Keratinocyte (primary cell): ENCODE results near the gene XRCC2. TPM values are rescaled to one million over a fixed set of nuclear protein-coding genes. Genes with fewer than 3 reads are reported as not detected.

Experiments
- DNase-seq: peaks from one replicate; pipeline ENCODE4 v3.0.0-alpha.2; 2011; ENCODE audit warnings: low read depth, missing footprints, low spot score
- FAIRE-seq: peaks from 2 replicates; lab custom pipeline; 2011; peaks lifted over from hg19 to GRCh38; lab: Jason Lieb, UNC
- H2AFZ ChIP-seq: 2 replicates; pipeline ENCODE4 v1.6.0; 2012; ENCODE audit warnings: low read length, control low read depth, inconsistent platforms; ENCODE audit not compliant: control insufficient read depth
- H3K27ac ChIP-seq: 2 replicates; pipeline ENCODE4 v1.5.1; 2011; ENCODE audit warnings: low read length; ENCODE audit not compliant: control insufficient read depth, insufficient read depth
- H3K27me3 ChIP-seq: 3 replicates; pipeline ENCODE4 v1.6.0; 2011; ENCODE audit warnings: low read length; ENCODE audit not compliant: control insufficient read depth, insufficient read depth; ENCODE audit errors: extremely low read depth
- H3K36me3 ChIP-seq, 2 experiments: 2 replicates in 1 of 2; 3 replicates in 1 of 2; pipeline ENCODE4 v1.5.1; 2011; ENCODE audit warnings: low read length in 2 of 2, mild to moderate bottlenecking in 1 of 2; ENCODE audit not compliant: control insufficient read depth in 2 of 2, insufficient read depth in 2 of 2; ENCODE audit errors: extremely low read depth in 1 of 2
- H3K4me1 ChIP-seq: 3 replicates; pipeline ENCODE4 v1.5.1; 2011; ENCODE audit warnings: low read length; ENCODE audit not compliant: control insufficient read depth, insufficient read depth; ENCODE audit errors: extremely low read depth
- H3K4me2 ChIP-seq: 3 replicates; pipeline ENCODE4 v1.6.0; 2011; ENCODE audit warnings: low read depth, low read length; ENCODE audit not compliant: control insufficient read depth, insufficient read depth; ENCODE audit errors: extremely low read depth
- H3K4me3 ChIP-seq, 3 experiments: fragments of 200-600 bp in 1 of 3; sonication (generic) in 1 of 3; 2 replicates in 2 of 3; 3 replicates in 1 of 3; pipeline ENCODE4 v1.5.1; 2011 to 2016; ENCODE audit warnings: low read length in 3 of 3, mild to moderate bottlenecking in 3 of 3, control low read depth in 2 of 3, inconsistent platforms in 1 of 3, low read depth in 1 of 3, mixed read lengths in 1 of 3, mixed run types in 1 of 3, moderate library complexity in 1 of 3; ENCODE audit not compliant: control insufficient read depth in 2 of 3, insufficient read depth in 2 of 3; ENCODE audit errors: extremely low read depth in 1 of 3
- H3K79me2 ChIP-seq: 2 replicates; pipeline ENCODE4 v1.6.0; 2012; ENCODE audit warnings: low read length; ENCODE audit not compliant: control insufficient read depth, insufficient read depth
- H3K9ac ChIP-seq: 3 replicates; pipeline ENCODE4 v1.6.0; 2011; ENCODE audit warnings: low read length; ENCODE audit not compliant: control insufficient read depth, insufficient read depth; ENCODE audit errors: extremely low read depth
- H3K9me1 ChIP-seq: 3 replicates; pipeline ENCODE4 v1.6.0; 2011; ENCODE audit warnings: low read length; ENCODE audit not compliant: control insufficient read depth, insufficient read depth; ENCODE audit errors: extremely low read depth
- H3K9me3 ChIP-seq: 2 replicates; pipeline ENCODE4 v1.5.1; 2012; ENCODE audit warnings: low read depth, low read length; ENCODE audit not compliant: control insufficient read depth
- H4K20me1 ChIP-seq: 3 replicates; pipeline ENCODE4 v1.6.0; 2011; ENCODE audit warnings: low read length; ENCODE audit not compliant: control insufficient read depth, insufficient read depth; ENCODE audit errors: extremely low read depth
- CTCF ChIP-seq, 3 experiments: IDR thresholded peaks in 1 of 3; conservative IDR thresholded peaks in 1 of 3; optimal IDR thresholded peaks in 1 of 3; 2 replicates in 2 of 3; 3 replicates in 1 of 3; pipeline versions ENCODE3 to v1.5.1; 2011; ENCODE audit warnings: low read length in 3 of 3, mild to moderate bottlenecking in 3 of 3, moderate library complexity in 2 of 3, control low read depth in 1 of 3, inconsistent platforms in 1 of 3; ENCODE audit not compliant: insufficient read depth in 2 of 3; ENCODE audit errors: extremely low read depth in 1 of 3
- EZH2 ChIP-seq: IDR thresholded peaks from one replicate; pipeline ENCODE4 v1.6.1; 2012; ENCODE audit warnings: inconsistent platforms, mild to moderate bottlenecking, low read length, moderate library complexity
- dilution Hi-C: fragments of 300-500 bp; cut with MboI; formaldehyde crosslinking; loops from one replicate; pipeline ENCODE4 v1.7.0; 2020; ENCODE audit warnings: low sequenced_read_pairs; ENCODE audit not compliant: extremely low pct_ligation_motif_present
- polyA plus RNA-seq, 5 experiments: library from polyadenylated mRNA; depleted of rRNA in 3 of 5; stranded (reverse) in 3 of 5; stranded (forward) in 1 of 5; unstranded in 1 of 5; fragments of >200 nt; gene quantifications; 1 replicate in 1 of 5; 2 replicates in 3 of 5; 3 replicates in 1 of 5; pipeline versions ENCODE4 v1.2.1 to v1.2.3, GENCODE V29; 2011 to 2012; ENCODE audit warnings: missing spikeins in 2 of 5, low read depth in 1 of 5, low replicate concordance in 1 of 5

Gene XRCC2
- polyA plus RNA-seq, 1 donor (not counting 4 experiments of a cell fraction or from before 2014, with no cell fraction given), result 3.8 TPM

- no peak for TF ChIP-seq CTCF (optimal IDR thresholded peaks at IDR 0.05 in 1 of 3, IDR thresholded peaks at IDR 0.05 in 1 of 3, conservative IDR thresholded peaks at IDR 0.05 in 1 of 3; ENCODE audit: extremely low read depth in 1 of 3, insufficient read depth in 2 of 3, low read length in 3 of 3)
- no peak for TF ChIP-seq EZH2
- FAIRE-seq (no peak), DNase-seq (no peak)
- Histone ChIP-seq H3K4me3 (no peak overlapping the region), H3K9ac (no peak overlapping the region), H3K4me1 (no peaks in the 10 kb centered on the region), H2AFZ (no peak overlapping the region), H3K36me3 (no peaks in the 10 kb centered on the region), H3K9me1 (no peaks in the 10 kb centered on the region), H3K27ac (no peak overlapping the region), H3K4me2 (no peak overlapping the region), H3K27me3 (no peaks in the 10 kb centered on the region), H3K9me3 (no peaks in the 10 kb centered on the region), H3K79me2 (no peaks in the 10 kb centered on the region), H4K20me1 (no peaks in the 10 kb centered on the region)
- dilution Hi-C loops, result no loop called here
These were observed 7.4 kb upstream of the XRCC2 start for GRCh38 chr7:152683297-152683696.

- H3K4me3 ChIP-seq, result no peak overlapping the region
- H2AFZ ChIP-seq, result no peak overlapping the region
- no peaks in the 10 kb centered on the region for H3K9me3 ChIP-seq
- no peaks in the 10 kb centered on the region for H3K27me3 ChIP-seq
- H3K4me2 ChIP-seq, result no peak overlapping the region
- no peak for DNase-seq
- no peaks in the 10 kb centered on the region for H3K9me1 ChIP-seq
- peaks cover 24% of the 10 kb centered on the region for H3K79me2 ChIP-seq
- dilution Hi-C loops, result no loop called here
- peaks cover 7% of the 10 kb centered on the region for H3K4me1 ChIP-seq
- no peak overlapping the region for H3K9ac ChIP-seq
- H4K20me1 ChIP-seq, result no peaks in the 10 kb centered on the region
- TF ChIP-seq CTCF (optimal IDR thresholded peaks at IDR 0.05 in 1 of 3, IDR thresholded peaks at IDR 0.05 in 1 of 3, conservative IDR thresholded peaks at IDR 0.05 in 1 of 3; ENCODE audit: extremely low read depth in 1 of 3, insufficient read depth in 2 of 3, low read length in 3 of 3) (no peak), EZH2 (no peak)
- no peaks in the 10 kb centered on the region for H3K36me3 ChIP-seq
- FAIRE-seq, result no peak
- H3K27ac ChIP-seq, result no peak overlapping the region
These were observed 2.1 kb upstream of the XRCC2 start for GRCh38 chr7:152677808-152678670.
